HG02642 (cell line): ENCODE data around the gene HABP2.

ENCODE experiments used
- ATAC-seq: cut with Tn5 transposase; IDR thresholded peaks from one replicate; pipeline ENCODE4 v1.9.1; 2021; ENCODE audit warnings: mild to moderate bottlenecking; ENCODE audit not compliant: unreplicated experiment, poor library complexity

HABP2 gene

DNA sequence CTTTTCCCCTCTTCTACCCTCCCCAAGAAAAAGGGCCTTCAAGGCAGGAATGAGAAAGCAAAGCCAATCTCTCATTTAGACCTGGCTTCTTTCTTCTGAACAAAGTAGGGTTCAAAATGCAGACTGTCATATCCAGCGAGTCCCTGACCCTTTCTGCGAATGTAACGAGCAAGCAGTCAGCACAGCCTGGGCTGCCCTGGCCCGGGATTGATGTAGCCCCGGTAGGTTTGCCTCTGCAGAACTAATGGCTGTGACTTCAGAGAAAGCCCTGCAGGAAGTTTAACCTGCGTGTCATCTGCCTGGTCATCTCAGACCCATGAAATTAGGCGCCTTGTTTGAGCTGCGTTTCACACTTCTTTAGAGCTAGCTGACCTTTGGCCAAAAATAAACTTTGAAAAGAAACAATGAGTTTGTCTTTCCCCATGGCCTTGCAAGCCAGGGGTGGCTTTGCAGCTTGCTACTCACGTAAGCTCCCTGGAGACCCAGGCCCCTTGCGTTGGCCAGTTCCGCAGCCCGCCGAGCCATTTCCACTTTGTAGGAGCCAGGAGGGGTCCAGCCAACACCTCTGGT is 36.4 kb downstream of the HABP2 start:
- ATAC-seq, result no peak

DNA sequence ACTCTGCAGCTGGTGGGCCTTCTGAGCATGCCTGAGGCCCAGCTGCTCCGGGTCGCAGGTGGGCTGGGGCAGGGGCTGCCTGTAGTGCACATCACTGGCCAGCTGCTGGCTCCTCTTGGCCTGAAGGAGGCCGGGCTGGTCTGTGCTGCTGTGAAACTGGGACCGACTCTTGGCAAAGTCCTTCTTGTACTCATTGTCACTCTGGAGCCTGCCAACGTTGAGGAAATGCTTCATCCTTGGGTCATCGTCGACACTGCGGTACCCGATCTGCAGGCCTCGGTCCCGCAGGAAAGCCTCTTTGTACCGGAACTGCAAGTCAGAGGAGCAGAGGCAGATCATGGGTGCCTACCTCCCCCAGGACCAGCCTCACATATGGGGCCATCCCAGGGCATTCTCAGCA is 37.7 kb downstream of the HABP2 start:
- no peak for ATAC-seq

DNA sequence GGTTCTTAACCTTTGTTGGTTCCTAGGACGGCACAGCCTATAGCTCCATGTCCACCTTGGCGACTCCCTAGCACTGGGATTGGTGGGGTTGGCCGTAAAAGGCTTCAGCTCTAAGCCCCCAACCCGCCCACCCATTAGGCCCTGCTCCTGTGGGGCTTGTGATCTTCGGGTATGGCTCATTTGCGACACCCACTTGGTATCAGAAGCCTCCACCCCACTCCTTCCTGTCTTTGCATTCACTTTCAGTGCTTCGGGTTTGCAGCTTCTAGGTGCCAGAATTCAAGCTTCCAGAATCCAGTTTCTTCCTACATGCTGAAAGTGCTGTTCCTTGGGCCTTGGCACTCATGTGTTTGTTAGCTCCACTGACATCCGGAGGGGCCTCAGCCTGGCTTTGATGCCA is 39.5 kb downstream of the HABP2 start:
- no peak for ATAC-seq

DNA sequence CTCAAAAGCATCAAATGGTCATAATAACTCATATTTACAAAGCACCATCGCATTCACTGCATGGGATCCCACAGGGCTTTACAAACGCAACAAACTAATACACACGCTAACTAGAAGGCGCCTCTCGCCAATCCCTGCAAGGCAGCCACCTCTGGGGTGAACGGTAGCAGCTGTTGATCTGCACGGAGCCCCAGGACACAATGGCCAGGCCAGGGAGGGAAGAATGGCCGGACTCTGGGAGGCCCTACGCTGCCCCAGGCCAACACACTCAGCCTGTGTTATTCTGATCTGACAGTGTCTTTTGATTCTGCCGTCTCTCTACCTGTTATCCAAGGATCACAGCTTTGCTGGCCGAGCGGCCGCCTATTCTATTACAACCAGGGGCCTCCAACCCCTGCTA is 41.8 kb downstream of the HABP2 start:
- ATAC-seq, result no peak

DNA sequence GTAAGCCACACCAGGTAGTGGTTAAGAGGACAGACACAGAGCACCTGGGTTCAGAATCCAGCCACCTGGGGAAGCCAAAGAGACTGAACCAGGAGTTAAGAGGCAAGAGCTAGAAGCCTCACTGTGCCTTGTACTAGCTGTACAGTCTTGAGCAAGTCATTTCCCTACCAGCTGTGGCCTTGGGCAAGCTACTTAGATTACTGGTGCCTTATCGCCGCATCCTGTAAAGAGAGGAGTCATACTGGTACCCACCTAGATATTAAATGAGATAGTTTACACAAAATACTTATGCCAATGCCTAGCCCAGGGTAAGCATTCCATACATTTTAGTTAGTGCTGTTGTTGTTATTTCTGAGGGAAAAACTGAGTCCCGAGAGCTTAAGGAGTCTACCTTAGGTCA is 47.7 kb downstream of the HABP2 start:
- no peak for ATAC-seq

DNA sequence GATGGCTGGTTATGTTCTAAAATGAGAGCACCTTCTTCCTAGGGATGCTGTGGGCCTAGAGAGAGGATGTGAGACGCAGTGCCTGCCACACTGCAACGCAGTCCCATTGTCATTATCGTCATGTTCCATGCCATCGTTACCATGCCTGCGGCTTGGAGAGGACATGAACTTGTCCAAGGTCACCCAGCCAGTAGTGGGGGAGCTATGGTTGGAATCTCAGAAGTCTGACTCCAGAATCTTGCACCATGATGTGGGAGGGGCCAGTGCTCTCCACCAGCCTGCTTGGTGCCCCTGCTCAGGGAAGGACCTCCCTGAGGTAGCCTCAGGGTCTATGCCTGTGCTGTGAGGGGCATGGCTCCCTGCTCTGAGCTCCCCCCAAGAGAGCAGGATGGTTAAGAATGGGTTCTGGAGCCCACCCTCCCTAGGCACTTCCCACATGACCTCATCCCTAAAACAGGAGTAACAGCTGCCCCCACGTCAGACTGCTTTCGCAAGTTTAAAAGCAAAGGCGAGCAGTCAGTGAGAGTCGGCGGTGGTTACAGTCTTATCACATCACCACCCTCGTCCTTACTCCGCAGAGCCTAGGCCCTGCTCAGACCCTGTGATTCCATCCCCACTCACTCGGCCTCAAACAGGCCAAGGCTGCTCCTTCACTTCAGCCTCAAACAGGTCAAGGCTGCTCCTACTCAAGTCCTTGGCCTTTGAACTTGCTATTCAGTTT is 50.4 kb downstream of the HABP2 start:
- no peak for ATAC-seq

DNA sequence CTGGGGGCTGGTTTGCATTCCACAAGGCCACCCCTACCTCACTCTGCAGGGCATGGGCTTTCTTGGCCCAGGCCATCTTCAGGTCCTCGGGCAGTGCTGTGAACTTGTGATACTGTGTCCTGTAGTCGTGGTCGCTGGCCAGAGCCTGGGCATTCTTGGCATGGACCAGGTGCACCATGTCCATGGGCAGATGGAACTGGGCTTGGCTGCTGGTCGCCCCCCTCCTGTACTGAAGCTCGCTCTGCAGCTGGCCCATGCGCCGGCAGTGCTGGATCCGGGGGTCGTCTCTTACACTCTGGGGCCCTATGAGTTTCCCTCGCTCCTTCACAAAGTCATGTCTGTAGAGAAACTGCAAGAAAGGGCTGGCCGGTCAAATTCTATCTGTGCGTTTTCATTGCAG is 51.7 kb downstream of the HABP2 start:
- no peak for ATAC-seq

DNA sequence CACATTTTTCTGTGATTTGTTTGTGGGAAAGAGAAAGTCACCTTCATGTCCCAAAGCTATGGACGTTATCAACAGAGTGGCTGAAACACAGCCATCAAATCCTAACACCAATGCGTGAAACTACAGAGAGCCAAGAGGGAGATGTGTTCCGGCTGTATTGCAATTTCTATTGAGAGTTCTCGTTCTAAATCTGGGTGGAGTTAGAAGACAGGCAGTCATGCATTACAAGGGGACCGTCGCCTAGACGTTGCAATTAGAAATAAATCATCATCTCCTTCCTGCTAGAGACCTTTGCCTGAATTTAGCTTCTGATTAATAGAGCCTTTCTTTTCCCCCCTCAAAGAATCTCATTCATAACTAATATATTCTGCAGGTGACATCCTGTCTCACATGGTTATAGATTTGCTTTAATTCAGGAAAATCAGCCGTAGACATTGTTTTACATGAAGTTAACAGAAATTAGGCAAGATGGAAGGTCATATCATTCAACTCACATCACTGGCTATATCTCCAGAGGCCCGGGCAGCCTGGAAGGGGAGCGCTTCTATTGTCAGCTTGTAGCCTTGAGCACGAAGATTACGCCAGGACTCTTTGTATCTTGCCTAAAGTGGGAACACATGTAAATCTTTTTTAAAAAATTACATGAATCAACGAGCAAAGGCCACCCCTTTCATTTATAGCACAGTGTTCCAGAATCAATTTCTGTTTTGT is 52.6 kb downstream of the HABP2 start:
- no peak for ATAC-seq

DNA sequence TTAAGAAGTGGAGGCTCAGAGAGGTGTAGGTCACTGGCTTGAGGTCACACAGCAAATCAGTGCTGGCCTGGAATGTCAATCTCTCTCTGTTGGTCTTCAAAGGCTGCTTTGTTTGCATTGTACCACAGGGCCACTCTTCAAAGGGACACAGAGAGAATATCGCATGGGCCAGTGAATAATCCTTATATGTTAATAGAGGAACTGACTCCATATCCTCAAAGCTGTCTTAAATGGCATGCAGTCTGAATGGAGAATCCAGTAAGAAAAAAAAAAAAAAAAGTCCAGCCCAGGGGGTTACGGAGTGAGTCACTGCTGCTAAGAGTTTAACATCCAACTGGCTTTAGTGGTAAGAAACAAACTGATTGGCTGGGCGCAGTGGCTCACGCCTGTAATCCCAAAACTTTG is 56.9 kb downstream of the HABP2 start:
- ATAC-seq, result no peak

DNA sequence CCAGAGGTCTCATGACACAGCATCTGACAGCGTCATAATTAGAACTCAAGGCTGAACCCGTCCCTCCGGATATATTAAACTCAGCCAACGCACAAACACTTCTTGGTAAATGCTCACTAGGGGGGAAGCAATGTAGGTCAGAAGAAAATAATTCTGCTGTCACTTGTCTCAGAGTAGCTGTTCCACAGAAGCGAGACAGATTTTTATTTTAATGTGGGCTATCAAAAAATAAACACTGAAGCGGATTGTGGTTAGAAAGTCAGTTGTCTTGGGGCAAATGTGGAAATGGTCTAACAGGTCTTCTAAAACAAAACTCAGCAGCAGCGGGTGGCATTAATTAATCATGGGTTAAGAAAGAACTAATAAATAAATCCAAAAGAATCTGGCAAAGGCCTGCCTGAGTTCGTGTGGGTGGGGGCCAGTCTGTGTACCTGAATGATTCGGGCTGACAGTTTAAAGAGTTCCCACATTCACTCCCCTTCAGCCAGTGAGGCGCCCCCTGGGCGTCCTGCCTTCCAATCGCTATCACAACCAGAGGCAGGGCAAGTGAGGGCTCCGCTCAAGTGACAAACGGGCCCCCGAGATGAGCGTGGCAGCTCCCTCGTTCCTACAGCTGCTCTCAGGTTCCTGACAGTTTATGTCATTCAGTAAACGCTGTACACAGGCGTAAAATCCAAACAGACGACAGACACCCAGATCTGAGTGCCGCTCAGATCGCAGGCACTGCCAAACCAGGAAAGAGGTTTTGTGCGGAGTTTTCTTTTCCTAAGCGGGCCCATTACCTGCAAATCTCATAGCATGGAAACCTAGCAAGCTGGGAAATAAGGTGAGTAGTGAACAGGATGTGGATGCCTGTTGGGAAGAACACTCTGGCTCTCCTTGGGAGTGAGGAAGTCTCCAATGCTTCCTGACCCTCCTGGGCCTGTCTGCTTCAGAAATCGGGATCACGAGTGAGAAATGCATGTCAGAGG is 58.1 kb downstream of the HABP2 start:
- ATAC-seq, result no peak

DNA sequence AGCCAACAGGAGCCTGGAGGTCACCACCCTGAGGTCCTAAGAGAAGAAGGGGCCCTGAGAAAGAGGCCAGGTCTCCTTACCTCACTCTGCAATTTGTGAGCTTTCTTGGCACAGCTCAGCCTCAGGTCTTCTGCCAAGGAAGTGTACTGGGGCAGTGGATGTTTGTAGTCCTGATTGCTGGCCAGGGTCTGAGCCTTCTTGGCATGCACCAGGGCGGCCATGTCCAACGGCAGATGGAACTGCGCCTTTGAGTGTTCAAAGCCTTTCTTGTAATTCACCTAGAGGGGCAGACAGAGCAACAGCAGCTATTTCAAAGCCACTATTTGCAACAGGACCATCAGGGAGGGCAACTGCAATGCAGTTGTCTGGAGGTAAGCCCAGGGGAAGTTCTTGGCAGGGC is 59.3 kb downstream of the HABP2 start:
- no peak for ATAC-seq

DNA sequence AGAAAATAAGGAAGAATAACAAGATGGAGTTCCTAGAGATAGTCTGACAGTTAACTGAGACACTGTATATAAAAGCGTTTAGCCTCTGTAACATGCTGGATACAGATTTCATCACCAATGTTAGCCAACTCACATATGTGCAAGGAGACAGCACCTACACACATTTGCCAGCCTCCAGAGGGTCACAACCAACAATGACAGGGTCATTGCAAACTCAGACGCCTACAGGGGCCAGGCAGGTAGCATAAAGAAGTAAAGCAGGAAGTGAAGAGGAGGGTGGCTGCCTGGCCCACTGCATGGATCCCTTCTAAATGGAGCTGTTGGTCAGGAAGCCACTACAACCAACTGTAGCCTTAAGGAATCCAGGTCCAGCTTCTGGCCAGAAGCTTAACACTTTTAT is 60.6 kb downstream of the HABP2 start:
- no peak for ATAC-seq

DNA sequence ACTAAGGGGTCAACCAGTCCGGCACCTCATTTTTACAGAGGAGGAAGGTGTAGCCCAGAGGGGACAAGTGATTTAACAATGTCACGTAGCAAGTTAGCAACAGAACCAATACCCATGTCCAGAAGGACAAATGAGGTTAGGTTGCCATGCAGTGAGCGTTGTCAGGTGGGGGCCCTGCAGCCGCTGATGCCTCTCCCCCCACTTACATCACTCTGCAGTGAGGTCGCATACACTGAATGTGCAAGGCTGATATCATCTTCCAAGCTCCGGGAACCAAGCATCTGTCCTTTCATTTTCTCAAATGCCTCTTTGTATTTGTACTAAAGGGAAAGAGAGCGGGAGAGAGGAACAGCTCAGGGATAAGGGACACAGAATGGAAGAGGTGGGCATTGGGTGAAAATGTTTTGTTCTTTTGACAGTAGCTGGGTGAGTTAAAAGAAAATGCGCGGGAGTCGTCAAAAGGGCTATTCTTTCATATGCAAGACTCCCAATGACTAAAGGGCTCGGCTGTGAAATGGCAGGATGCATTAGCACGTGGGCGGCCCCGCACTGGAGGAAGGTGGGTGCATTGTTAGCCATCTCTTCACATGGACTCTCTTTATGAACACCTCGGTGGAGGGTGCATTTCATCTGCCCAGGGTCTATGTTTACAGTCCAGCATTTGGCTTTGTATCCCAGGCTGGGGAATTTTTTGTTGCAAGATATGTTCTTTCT is 61.3 kb downstream of the HABP2 start:
- no peak for ATAC-seq

DNA sequence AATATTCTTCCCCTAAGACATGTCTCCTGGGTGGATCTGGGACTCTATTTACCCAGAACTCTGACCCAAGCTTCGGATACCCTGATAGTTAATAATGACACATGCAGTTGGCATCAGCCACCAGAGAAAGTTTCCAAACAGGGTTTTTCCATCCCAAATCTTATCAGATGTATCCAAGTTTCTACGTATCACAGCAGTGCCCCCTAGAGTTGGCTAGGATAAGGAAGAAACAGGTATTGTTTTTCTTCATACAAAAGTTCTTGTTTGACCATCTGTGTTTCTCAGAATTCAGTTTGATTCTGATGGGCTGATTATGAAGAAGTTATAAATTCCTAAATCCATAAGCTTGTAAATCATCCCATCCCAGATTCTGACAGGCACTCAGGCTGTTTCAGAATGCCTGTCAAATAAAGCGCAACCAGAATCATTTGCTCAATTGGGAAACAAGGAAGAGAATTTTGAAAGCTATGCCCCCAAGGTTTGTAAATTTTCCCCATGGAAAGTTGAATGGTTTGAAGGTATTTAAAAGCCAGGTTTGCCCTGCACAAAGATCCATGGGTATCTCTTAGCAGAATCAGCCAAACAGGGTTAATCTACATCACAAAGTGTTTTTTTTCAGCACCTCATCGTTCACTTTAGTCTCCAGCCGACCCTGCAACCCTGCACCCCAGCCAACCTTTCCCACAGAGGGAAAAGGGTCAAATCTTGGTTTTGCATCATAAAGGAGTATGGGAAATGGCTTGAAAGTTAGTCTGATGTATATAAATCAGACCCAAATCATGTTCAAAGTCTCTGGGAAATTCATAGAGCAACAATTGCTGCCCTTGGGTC is 63.6 kb downstream of the HABP2 start:
- no peak for ATAC-seq

DNA sequence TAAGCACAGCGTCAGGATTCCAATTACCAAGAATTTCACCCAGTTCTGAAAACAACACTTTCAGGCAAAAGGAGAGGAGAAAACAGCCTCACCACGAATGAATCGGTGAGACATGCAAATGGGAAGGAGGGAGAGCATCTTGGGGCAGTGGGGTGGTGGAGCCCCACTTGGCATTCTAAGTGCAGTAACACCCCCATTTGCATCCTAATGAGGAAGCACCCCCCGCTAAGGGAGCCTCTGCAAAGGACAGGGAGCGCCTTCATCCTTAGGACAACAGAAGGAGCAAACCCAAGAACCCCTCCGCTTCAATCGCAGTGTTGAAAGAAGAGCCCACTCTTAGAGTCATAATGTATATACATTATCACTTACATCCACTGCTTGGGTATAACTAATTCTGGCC is 64.2 kb downstream of the HABP2 start:
- ATAC-seq, result no peak

DNA sequence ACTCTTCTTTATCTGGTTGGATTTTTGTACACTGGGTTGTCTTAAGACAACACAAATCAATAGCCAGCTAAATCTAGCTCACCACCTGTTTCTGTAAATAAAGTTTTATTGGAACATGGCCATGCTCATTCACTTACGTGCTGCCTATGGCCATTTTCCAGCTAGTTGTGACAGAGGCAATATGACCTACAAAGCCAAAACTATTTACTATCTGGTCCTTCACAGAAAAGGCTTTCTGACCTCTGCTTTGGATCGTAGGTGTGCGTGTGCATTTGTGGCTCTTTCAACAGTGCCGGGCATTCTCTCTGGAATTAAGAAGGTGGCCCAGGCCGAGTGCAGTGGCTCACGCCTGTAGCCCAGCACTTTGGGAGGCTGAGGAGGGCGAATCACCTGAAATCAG is 65.5 kb downstream of the HABP2 start:
- no peak for ATAC-seq

DNA sequence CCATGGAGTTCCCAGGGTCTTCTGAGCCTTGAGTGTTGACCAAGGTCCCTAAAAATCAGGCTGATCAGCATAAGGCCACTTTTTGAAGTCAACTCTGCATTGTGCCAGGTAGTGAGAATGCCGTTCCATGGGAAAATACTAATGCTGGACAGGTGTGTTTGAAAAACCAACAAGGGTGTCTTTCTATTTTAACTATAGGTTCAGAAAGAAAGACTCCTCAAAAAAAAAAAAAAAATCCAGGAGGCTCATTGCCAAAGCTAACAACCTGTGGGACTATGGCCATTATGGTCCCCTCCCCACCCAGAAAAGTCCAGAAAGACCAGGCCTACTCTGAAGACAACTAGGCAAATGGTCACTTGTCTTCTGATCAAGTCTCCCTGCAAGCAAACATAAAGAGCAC is 66.5 kb downstream of the HABP2 start:
- ATAC-seq, result no peak

DNA sequence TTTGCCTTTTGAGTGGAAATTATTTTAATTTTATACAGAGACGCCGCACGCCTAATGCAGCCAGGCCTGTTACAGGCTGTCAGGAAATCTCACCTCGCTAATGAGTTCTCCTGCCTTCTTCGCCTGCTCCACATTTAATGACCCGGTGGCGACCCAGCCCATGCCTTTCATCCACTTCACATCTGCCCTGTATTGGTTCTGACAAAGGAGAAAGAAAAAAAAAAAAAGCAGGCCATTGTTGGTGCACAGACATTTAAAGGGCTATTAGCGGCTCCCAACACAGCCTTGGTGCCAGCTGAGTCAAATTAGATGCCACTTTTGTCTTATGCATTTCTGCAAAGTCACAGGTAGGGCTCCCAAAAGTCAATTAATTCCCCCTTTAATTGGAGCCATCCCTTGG is 67.7 kb downstream of the HABP2 start:
- no peak for ATAC-seq

DNA sequence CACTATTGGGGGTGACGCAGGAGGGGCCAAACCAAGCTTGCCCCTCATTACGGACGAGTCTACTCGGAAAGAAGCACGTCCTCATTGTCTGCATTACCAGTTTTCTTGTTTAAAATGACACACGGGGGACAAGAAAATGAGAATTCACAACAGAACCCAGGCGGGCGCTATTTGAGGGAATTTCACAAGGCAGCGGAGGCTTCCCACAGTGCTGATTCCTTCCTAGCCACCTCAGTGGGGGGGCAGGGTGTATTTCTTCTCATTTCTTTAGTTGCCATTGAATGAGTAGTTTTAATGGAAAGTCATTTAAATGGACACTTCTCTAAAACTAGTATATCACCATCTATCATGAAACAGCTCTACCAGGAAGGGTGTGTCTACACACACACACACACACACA is 68.1 kb downstream of the HABP2 start:
- ATAC-seq, result no peak
